Activated naive CD4-positive, alpha-beta T cell treated with anti-CD3 and anti-CD28 coated beads, Interleukin-2, amount 10 ng/mL, durations not matched to agents 7 days and 5 days (primary cell): Measurements from ENCODE around the gene TECPR1.

Source experiments
- CTCF ChIA-PET: fragments of 350-600 bp; sonication (Branson Sonifier 250); formaldehyde crosslinking; loops from one replicate; lab custom pipeline; 2021; ENCODE audit warnings: antibody characterized with exemption; lab: Charles Lee
- DNase-seq: peaks from one replicate; pipeline ENCODE4 v3.0.0-alpha.2; 2020
- H3K27ac Mint-ChIP-seq: one replicate; pipeline ENCODE4 v1.8.0; 2021; ENCODE audit warnings: mild to moderate bottlenecking, moderate library complexity, mixed read lengths
- H3K27me3 Mint-ChIP-seq: one replicate; pipeline ENCODE4 v1.8.0; 2021; ENCODE audit warnings: mild to moderate bottlenecking, mixed read lengths
- H3K36me3 Mint-ChIP-seq: one replicate; pipeline ENCODE4 v1.8.0; 2021; ENCODE audit warnings: mixed read lengths
- H3K4me1 Mint-ChIP-seq: one replicate; pipeline ENCODE4 v1.8.0; 2021; ENCODE audit warnings: mixed read lengths
- H3K4me3 Mint-ChIP-seq: one replicate; pipeline ENCODE4 v1.8.0; 2021; ENCODE audit warnings: mild to moderate bottlenecking, moderate library complexity, mixed read lengths
- H3K9me3 Mint-ChIP-seq: one replicate; pipeline ENCODE4 v1.8.0; 2021; ENCODE audit warnings: mixed read lengths

Gene TECPR1

GRCh38 chr7:98278408-98278807 lies 26.4 kb upstream of the TECPR1 start:
- no peak for DNase-seq
- Mint-ChIP-seq H3K27me3 (no peaks in the 10 kb centered on the region), H3K36me3 (peaks cover 8% of the 10 kb centered on the region), H3K27ac (no peak overlapping the region), H3K4me3 (no peak overlapping the region), H3K9me3 (no peaks in the 10 kb centered on the region), H3K4me1 (peaks cover 17% of the 10 kb centered on the region)
- CTCF ChIA-PET, result no interaction called here

DNA sequence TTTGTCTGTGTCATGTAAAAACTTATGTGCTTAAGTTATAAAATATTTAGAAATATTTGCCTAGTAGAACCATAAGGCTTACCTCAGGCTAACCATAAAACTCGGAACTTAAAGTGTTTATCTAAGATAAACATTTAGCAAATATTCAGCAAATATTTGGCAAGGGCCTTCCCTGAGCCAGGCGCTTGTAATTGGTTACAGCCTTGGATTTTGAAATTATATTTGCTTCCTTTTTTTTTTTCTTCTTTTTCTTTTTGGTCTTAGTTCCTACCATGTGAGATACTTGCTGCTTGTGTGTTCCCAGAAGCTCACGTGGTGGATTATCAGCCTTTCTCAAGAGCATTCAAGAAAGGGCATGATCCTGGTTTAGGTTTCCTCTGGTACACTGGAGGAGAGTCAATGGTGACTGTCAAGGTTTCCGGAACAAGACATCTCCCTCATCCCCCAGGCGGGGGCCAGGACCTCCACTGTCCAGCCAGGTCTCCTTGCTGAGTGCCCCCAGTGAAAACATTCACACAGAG lies 24.3 kb upstream of the TECPR1 start:
- H3K4me1 Mint-ChIP-seq, result peaks cover 3% of the 10 kb centered on the region
- H3K36me3 Mint-ChIP-seq, result no peaks in the 10 kb centered on the region
- no peaks in the 10 kb centered on the region for H3K27me3 Mint-ChIP-seq
- no peak overlapping the region for H3K27ac Mint-ChIP-seq
- DNase-seq, result no peak
- H3K9me3 Mint-ChIP-seq, result no peaks in the 10 kb centered on the region
- CTCF ChIA-PET, result no interaction called here
- no peak overlapping the region for H3K4me3 Mint-ChIP-seq

GRCh38 chr7:98267303-98267702 lies 15.3 kb upstream of the TECPR1 start:
- H3K4me3 Mint-ChIP-seq, result no peak overlapping the region
- CTCF ChIA-PET, result interaction anchor here (0.8 to 1.9 kb wide), 2 partner anchors 14 to 18 kb away, joined by 3 to 6 read pairs; no protein-coding TSS in a partner anchor
- H3K27me3 Mint-ChIP-seq, result no peaks in the 10 kb centered on the region
- no peaks in the 10 kb centered on the region for H3K9me3 Mint-ChIP-seq
- peaks cover 5% of the 10 kb centered on the region for H3K4me1 Mint-ChIP-seq
- H3K36me3 Mint-ChIP-seq, result peaks cover 16% of the 10 kb centered on the region
- no peak for DNase-seq
- no peak overlapping the region for H3K27ac Mint-ChIP-seq

DNA sequence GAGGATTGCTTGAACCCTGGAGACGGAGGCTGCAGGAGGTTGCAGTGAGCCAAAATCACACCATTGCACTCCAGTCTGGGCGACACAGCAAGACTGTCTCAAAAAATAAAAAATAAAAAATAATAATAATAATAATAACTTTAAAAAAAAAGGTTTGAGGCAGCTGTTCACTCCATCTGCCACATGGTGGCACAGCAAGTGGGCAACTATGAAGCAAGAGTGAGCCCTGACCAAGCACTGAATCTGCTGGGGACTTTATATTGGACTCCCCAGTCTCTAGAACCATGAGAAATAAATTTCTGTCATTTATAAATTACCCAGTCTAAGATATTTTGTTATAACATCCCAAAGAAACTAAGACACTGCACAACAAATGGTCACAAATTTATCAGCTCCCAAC lies 14.8 kb upstream of the TECPR1 start:
- H3K4me3 Mint-ChIP-seq, result no peak overlapping the region
- H3K36me3 Mint-ChIP-seq, result peaks cover 19% of the 10 kb centered on the region
- DNase-seq, result no peak
- peaks cover 5% of the 10 kb centered on the region for H3K4me1 Mint-ChIP-seq
- CTCF ChIA-PET, result interaction anchor here (0.8 to 1.9 kb wide), 2 partner anchors 14 to 17 kb away, joined by 3 to 6 read pairs; no protein-coding TSS in a partner anchor
- no peaks in the 10 kb centered on the region for H3K27me3 Mint-ChIP-seq
- H3K9me3 Mint-ChIP-seq, result peaks cover 2% of the 10 kb centered on the region
- no peak overlapping the region for H3K27ac Mint-ChIP-seq

DNA sequence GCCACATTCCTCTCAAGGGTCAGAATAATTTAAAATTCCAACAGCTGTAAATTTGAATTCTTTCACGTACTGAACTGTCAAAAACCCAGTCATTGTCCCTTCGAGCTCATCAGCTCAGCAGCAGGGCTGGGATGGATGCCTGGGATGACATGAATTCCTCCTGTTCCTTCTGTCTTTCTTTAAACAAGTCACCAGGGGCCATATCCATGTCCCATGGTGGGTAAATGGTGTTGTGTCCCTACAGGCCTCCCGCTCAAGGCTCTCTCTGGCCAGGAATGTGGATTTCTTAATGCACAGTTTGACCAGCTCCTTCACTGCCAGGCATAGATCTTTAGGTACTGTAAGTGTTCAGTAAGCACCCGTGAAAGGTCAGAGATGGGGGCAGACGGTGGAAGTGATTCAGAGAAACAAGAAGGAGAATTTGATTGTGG lies 13.8 kb upstream of the TECPR1 start:
- H3K27ac Mint-ChIP-seq, result no peak overlapping the region
- CTCF ChIA-PET, result interaction anchor here (1.9 kb wide), 1 partner anchor 13 kb away, joined by 6 read pairs; no protein-coding TSS in a partner anchor
- peaks cover 2% of the 10 kb centered on the region for H3K9me3 Mint-ChIP-seq
- H3K36me3 Mint-ChIP-seq, result peaks cover 29% of the 10 kb centered on the region
- no peak for DNase-seq
- H3K4me1 Mint-ChIP-seq, result peaks cover 5% of the 10 kb centered on the region
- H3K4me3 Mint-ChIP-seq, result no peak overlapping the region
- no peaks in the 10 kb centered on the region for H3K27me3 Mint-ChIP-seq

DNA sequence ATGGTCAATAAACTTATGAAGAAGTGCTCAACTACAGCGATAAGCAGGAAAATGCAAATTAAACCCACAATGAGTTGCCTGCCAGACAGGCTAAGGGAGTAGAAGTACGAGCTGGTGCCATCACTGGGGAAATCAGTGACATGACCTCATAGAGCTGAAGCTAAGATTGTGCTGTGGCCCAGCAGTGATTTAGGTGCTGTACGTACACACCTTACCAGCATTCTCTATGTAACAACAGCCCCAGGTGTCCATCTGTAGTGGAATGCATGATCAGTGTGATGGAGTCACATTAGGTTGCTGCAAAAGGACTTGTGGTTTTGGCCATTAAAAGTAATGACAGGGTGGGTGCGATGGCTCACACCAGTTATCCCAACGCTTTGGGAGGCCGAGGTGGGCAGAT lies 5.7 kb upstream of the TECPR1 start:
- no peak overlapping the region for H3K27ac Mint-ChIP-seq
- H3K9me3 Mint-ChIP-seq, result peaks cover 2% of the 10 kb centered on the region
- CTCF ChIA-PET, result no interaction called here
- peaks cover 57% of the 10 kb centered on the region for H3K36me3 Mint-ChIP-seq
- H3K4me3 Mint-ChIP-seq, result no peak overlapping the region
- no peaks in the 10 kb centered on the region for H3K27me3 Mint-ChIP-seq
- H3K4me1 Mint-ChIP-seq, result peaks cover 40% of the 10 kb centered on the region
- DNase-seq, result no peak

- no peak overlapping the region for H3K4me3 Mint-ChIP-seq
- H3K27ac Mint-ChIP-seq, result peak overlapping the region; percentile 75
- CTCF ChIA-PET, result no interaction called here
- H3K4me1 Mint-ChIP-seq, result peaks cover 44% of the 10 kb centered on the region
- no peak for DNase-seq
- H3K9me3 Mint-ChIP-seq, result no peaks in the 10 kb centered on the region
- peaks cover 52% of the 10 kb centered on the region for H3K36me3 Mint-ChIP-seq
- H3K27me3 Mint-ChIP-seq, result no peaks in the 10 kb centered on the region
These were observed 4.4 kb upstream of the TECPR1 start for GRCh38 chr7:98256431-98256830.

DNA sequence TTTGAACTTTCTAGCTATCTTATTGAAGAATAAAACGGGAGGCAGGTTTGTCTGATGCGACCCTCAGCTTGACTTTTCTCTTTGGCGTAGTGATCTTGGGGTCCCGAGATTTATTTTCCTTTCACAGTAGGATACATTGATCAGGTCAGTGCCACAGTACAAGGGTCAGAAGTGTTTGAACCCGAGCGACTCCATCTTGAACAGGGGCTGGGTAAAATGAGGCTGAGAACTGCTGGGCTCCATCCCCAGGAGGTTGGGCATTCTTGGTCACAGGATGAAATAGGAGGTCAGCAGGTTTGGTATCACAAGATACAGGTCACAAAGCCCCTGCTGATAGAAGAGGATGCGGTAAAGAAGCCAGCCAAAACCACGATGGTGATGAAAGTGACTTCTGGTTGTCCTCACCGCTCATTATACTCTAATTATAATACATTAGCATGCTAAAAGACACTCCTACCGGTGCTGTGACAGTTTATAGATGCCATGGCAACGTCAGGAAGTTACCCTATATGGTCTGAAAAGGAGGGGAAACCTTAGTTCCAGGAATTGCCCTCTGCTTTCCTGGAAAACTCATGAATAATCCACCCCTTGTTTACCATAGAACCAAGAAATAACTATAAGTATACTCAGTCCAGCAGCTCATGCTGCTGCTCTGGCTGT lies 3.0 kb upstream of the TECPR1 start:
- H3K36me3 Mint-ChIP-seq, result peaks cover 45% of the 10 kb centered on the region
- H3K27ac Mint-ChIP-seq, result peak overlapping the region; percentile 78
- peaks cover 53% of the 10 kb centered on the region for H3K4me1 Mint-ChIP-seq
- H3K4me3 Mint-ChIP-seq, result peak overlapping the region; percentile 44
- peak; percentile 49 for DNase-seq
- no peaks in the 10 kb centered on the region for H3K27me3 Mint-ChIP-seq
- H3K9me3 Mint-ChIP-seq, result no peaks in the 10 kb centered on the region
- CTCF ChIA-PET, result no interaction called here

GRCh38 chr7:98254516-98254915 lies 2.5 kb upstream of the TECPR1 start:
- no peak for DNase-seq
- Mint-ChIP-seq H3K9me3 (no peaks in the 10 kb centered on the region), H3K36me3 (peaks cover 48% of the 10 kb centered on the region), H3K27ac (peak overlapping the region; percentile 78), H3K4me3 (peak overlapping the region; percentile 44), H3K27me3 (no peaks in the 10 kb centered on the region), H3K4me1 (peaks cover 57% of the 10 kb centered on the region)
- CTCF ChIA-PET, result no interaction called here

GRCh38 chr7:98252425-98253054 lies 508 bp upstream of the TECPR1 start:
- Mint-ChIP-seq H3K27ac (peak overlapping the region; percentile 100), H3K36me3 (peaks cover 49% of the 10 kb centered on the region), H3K9me3 (no peaks in the 10 kb centered on the region), H3K4me1 (peaks cover 72% of the 10 kb centered on the region), H3K27me3 (no peaks in the 10 kb centered on the region), H3K4me3 (peak overlapping the region; percentile 94)
- DNase-seq, result no peak
- CTCF ChIA-PET, result interaction anchor here (0.7 to 2.0 kb wide), 3 partner anchors 9 to 231 kb away, joined by 3 to 6 read pairs (median 3); no protein-coding TSS in a partner anchor

- Mint-ChIP-seq H3K27ac (peak overlapping the region; percentile 100), H3K9me3 (no peaks in the 10 kb centered on the region), H3K4me3 (peak overlapping the region; percentile 94), H3K27me3 (no peaks in the 10 kb centered on the region), H3K4me1 (peaks cover 69% of the 10 kb centered on the region), H3K36me3 (peaks cover 42% of the 10 kb centered on the region)
- CTCF ChIA-PET, result interaction anchor here (0.6 to 1.8 kb wide), 6 partner anchors 19 to 230 kb away, joined by 3 to 9 read pairs (median 3); no protein-coding TSS in a partner anchor
- DNase-seq, result peak; percentile 72
These were observed 816 bp downstream of the TECPR1 start for GRCh38 chr7:98251231-98251600.

DNA sequence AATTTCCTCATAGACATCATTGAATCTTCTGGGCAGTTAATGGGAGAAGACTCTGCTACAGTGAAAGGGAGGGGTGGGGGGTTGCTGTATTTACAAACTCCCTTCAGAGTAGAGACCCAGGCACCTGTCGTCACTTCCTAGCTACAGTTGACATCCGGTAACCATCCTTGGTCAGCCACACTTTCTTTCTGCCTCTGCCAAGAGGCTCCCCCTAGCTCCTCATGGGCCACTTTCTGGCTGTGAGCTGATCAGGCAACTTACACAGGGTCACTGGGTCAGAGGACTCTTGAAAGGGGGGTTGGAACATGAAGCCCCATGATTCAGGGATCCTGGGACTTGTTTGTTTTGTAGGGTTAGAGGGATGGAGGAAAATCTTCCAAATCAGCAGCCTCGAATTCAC lies 1.2 kb downstream of the TECPR1 start:
- Mint-ChIP-seq H3K4me1 (peaks cover 67% of the 10 kb centered on the region), H3K4me3 (peak overlapping the region; percentile 94), H3K36me3 (peaks cover 40% of the 10 kb centered on the region), H3K27me3 (no peaks in the 10 kb centered on the region), H3K27ac (peak overlapping the region; percentile 100), H3K9me3 (no peaks in the 10 kb centered on the region)
- peak; percentile 78 for DNase-seq
- CTCF ChIA-PET, result interaction anchor here (0.7 to 1.8 kb wide), 6 partner anchors 16 to 280 kb away, joined by 3 to 9 read pairs (median 3); no protein-coding TSS in a partner anchor

- Mint-ChIP-seq H3K4me3 (peak overlapping the region; percentile 94), H3K27me3 (no peaks in the 10 kb centered on the region), H3K4me1 (peaks cover 57% of the 10 kb centered on the region), H3K9me3 (no peaks in the 10 kb centered on the region), H3K27ac (peak overlapping the region; percentile 100), H3K36me3 (peaks cover 46% of the 10 kb centered on the region)
- CTCF ChIA-PET, result interaction anchor here (0.6 to 1.0 kb wide), 2 partner anchors 18 to 228 kb away, joined by 3 read pairs; no protein-coding TSS in a partner anchor
- no peak for DNase-seq
These were observed 2.9 kb downstream of the TECPR1 start for GRCh38 chr7:98249106-98249505.

DNA sequence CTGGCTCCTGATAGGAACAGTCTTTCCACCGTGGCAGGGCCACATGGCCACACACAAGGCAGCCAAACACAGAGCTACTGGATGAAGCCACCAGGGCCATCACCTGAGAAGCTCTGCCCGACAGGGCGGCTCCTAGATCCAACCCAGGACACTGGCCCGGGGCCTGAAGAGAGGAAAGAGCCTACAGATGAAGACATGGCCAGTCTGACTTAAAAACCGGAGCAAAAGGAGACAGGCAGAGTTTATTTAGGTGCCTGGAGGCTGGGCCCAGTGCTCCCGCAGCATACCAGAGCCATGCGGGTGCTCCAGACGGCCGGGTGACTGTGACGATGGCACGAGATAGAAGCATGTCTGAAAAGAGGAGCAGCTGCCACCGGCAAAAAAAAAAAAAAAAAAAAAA lies 3.9 kb downstream of the TECPR1 start:
- CTCF ChIA-PET, result no interaction called here
- Mint-ChIP-seq H3K4me3 (peak overlapping the region; percentile 23), H3K27me3 (no peaks in the 10 kb centered on the region), H3K4me1 (peaks cover 52% of the 10 kb centered on the region), H3K27ac (peak overlapping the region; percentile 75), H3K36me3 (peaks cover 45% of the 10 kb centered on the region), H3K9me3 (no peaks in the 10 kb centered on the region)
- no peak for DNase-seq
